GM18907 (cell line): ENCODE results near the gene ZNF367.
"Not testable (repeated sequence)": the region's sequence is repeated elsewhere in the genome, so short reads cannot be mapped to it uniquely, and the experiment has no call there.

Experiments used
- ATAC-seq: cut with Tn5 transposase; IDR thresholded peaks from one replicate; pipeline ENCODE4 v1.9.1; 2021; ENCODE audit warnings: mild to moderate bottlenecking, moderate library complexity; ENCODE audit not compliant: unreplicated experiment

The ZNF367 gene

DNA sequence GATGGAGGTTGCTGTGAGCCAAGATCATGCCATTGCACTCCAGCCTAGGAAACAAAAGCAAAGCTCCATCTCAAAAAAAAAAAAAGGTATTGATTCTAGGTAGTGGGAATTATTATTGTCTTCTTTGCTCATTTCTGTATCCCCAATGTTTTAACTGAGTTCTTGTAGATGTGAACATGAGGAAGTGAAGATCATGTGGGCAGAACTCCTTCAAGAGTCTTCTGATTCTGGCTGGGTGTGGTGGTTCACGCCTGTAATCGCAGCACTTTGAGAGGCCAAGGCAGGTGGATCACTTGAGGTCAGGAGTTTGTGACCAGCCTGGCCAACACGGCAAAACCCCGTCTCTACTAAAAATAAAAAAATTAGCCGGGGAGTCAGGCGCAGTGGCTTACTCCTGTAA lies 42.7 kb downstream of the ZNF367 start:
- ATAC-seq = not testable (repeated sequence)

DNA sequence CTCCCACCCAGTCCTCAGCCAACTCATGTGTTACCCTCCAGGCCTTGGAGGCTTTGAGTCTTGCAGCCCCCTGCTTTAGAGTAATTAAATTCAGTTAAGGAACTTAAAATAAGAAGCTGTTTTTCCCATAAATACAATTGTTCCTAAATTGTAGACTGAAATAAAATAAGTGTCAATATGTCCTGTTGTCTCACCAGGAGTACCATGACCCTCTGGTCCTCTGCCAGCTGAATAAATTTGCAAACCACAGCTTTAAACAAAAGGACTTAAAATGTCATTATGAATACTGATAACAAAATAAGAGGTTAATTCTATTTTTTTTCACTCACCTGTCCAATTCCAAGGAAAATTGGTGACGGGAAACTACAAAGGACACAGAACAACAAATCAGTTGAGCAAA lies 50.2 kb downstream of the ZNF367 start:
- ATAC-seq = no peak

- no peak for ATAC-seq
These were observed 54.8 kb downstream of the ZNF367 start for GRCh38 chr9:96363175-96363967.

GRCh38 chr9:96362119-96362518 lies 56.1 kb downstream of the ZNF367 start:
- ATAC-seq = not testable (repeated sequence)

- ATAC-seq = no peak
These were observed 56.5 kb downstream of the ZNF367 start for GRCh38 chr9:96361668-96362067.

DNA sequence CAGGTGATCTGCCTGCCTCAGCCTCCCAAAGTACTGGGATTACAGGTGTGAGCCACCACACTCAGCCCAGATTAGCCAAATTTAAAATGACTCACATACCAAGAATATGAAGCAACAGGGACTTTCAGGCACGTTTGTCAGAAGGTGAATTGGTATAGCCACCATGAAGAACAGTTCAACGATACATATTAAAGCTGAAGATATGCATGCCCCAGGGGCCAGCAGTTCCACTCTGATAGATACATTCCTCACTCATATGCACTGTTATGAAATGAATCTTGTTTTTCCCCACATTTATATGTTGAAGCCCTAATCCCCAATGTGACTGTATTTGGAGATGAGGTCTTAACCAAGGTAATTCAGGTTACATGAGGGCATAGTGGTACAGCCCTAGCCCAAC lies 57.2 kb downstream of the ZNF367 start:
- no peak for ATAC-seq

GRCh38 chr9:96360523-96360922 lies 57.6 kb downstream of the ZNF367 start:
- not testable (repeated sequence) for ATAC-seq

- ATAC-seq = no peak
These were observed 67.3 kb downstream of the ZNF367 start for GRCh38 chr9:96350866-96351265.

DNA sequence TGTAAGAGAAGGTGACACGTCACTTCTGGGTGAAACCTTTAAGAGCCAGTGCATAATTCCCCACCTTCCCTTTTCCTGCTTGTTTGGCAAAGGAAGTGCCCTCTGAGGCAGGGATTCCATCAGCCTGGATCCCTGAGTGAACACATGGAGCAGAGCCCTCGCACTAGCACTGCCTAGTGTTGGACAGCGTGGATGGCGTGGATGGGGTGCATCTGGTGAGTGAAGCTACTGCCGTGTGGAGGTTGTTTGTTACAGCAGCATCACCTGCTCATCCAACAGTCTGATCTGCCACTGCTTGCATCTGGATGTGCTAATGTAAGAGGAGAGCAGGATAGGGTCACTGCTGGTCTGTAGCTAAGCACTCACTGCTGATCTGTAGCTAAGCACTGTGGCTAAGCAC lies 69.9 kb downstream of the ZNF367 start:
- no peak for ATAC-seq

DNA sequence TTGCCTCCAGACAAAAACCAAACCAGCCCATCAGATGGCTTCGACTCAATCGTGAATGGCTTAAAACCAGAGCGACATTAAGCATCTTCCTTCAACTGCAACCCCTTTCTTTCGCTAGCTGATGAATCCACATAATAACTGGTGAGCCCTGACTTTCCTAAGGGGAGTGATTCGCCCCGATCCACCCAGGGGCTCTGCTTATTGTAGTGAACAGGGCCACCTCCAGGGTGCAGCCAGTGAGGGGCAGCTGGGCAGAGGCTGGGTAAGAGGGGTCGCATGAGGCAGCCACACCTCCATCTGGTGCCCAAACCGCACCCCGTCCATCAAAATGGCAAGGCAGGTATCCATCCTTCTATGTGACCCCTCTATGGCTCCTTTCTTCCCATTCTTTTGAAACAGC lies 72.6 kb downstream of the ZNF367 start:
- ATAC-seq = no peak

DNA sequence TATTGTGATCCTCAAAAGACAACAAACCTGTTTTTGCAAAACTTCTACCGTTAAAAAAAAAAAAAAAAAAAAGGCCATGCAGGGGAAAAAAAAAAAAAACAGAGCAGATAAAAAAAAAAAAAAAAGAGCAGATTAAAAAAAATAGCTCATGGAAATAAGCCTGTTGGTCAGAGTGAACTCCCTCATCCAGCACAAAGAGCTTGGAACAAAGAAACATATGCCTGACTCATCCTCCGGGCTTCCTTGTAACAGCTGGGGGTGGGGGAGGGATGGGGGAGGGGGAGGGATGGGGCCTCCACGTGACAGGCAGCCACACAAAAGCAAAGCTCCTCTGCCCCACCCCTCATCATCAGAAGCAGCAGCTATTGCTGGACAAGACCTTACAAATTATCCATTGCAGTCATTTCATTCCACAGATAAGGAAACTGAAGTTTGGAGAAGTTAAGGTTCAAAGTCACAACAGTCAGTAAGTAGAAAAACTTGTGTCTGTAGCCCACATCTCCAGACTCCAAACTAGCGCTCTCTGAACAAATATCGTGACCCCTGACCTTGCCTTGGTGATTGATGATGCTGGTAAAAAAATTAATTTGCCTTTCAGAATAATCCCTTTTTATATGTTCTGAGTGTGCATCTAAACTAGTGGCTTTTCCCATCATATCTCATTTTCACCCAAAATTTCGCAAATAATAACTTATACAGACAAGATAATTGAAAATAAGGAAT lies 73.6 kb downstream of the ZNF367 start:
- no peak for ATAC-seq

- ATAC-seq = no peak
These were observed 74.4 kb downstream of the ZNF367 start for GRCh38 chr9:96343515-96344360.

- no peak for ATAC-seq
These were observed 75.5 kb downstream of the ZNF367 start for GRCh38 chr9:96342571-96343245.

DNA sequence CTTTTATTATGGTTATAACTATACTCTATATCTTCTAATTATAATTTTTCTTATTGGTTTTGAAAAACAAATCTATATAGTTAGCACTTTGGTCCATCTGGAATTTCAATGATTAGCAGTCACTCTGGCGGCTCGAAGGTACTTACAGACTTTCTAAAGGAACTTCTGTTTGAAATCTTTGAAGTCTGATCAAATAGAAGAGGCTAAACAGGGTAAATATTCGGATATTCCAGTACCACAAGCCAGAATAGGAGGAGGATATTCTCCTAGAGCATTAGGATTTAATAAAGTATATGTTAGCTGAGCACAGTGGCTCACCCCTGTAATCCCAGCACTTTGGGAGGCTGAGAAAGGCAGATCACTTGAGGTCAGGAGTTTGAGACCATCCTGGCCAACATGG lies 77.5 kb downstream of the ZNF367 start:
- ATAC-seq = no peak

DNA sequence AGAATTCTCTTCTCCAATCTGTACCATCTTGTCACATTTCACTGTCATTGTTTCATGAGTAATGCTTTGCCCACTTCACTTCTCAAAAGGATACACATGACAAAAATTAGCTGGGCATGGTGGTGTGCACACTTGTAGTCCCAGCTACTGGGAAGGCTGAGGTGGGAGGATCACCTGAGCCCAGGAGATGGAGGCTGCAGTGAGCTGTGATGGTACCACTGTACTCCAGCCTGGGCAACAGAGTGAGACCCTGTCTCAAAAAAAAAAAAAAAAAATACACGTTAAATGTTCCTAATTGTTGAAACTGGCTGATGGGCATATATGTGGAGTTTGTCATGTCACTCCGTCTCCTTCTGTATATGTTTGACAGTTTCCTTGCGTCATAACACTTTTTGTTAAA lies 79.9 kb downstream of the ZNF367 start:
- ATAC-seq = no peak
